Nephron (organoid): Measurements from ENCODE around the gene SMAD7.

Experiments
- H3K27ac Mint-ChIP-seq, 3 experiments: 2 replicates each; pipeline ENCODE4 v1.8.0; 2020; ENCODE audit warnings: mixed read lengths in 3 of 3, mild to moderate bottlenecking in 2 of 3, moderate library complexity in 1 of 3
- H3K27me3 Mint-ChIP-seq: 2 replicates; pipeline ENCODE4 v1.8.0; 2021; ENCODE audit warnings: low read depth, mild to moderate bottlenecking, moderate library complexity, mixed read lengths
- H3K36me3 Mint-ChIP-seq: 2 replicates; pipeline ENCODE4 v1.8.0; 2020; ENCODE audit warnings: low read depth, mixed read lengths
- H3K4me1 Mint-ChIP-seq: 2 replicates; pipeline ENCODE4 v1.8.0; 2020; ENCODE audit warnings: mixed read lengths
- H3K4me3 Mint-ChIP-seq, 3 experiments: 2 replicates each; pipeline ENCODE4 v1.8.0; 2020; ENCODE audit warnings: mild to moderate bottlenecking in 3 of 3, mixed read lengths in 3 of 3, moderate library complexity in 2 of 3
- H3K9me3 Mint-ChIP-seq: 2 replicates; pipeline ENCODE4 v1.8.0; 2020; ENCODE audit warnings: mixed read lengths
- CTCF ChIP-seq, 3 experiments: fragments of 200-600 bp; sonication (generic); IDR thresholded peaks; one replicate each; pipeline ENCODE4 v1.5.0; 2021; ENCODE audit warnings: antibody characterized with exemption in 3 of 3; ENCODE audit not compliant: unreplicated experiment in 3 of 3

Gene SMAD7

DNA sequence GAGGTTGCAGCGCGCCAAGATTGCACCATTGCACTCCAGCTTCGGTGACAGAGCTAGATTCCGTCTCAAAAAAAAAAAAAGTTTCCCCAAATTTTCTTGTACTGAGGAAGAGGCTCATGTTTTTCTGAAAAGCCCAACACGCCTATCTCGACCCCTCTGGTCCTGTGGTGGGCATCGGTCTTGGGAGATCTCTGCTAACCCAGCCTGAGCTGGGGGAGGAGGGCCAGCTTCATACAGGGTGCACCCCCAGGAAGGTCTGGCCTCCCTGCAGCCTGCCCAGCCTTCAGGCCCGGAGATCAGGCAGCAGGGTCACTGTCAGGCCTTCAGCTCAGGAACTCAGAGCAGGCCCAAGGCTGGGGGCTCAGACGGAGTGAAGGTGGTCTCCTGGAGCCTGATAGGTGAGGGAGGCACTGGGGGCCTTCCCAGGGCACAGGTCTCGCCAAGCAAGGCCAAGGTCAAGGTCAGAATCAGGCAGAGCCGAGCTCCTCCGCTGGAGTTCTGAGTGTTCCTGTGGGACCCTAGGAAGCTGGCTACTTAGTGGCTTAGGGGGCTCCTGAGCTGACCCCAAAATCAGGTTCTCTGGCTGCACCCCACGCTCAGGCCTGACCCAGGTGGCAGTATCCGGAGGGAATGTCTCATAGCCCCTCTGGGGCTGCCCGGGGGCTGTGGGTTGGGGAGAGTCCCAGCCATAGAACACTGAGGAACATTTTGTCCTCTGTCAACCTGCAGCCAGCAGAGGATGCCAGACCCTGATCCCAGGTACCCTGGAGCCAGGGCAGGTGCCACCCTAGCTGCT is 37.9 kb upstream of the SMAD7 start:
- TF ChIP-seq CTCF (IDR thresholded peaks at IDR 0.05; ENCODE audit: unreplicated experiment in 3 of 3) = no peak
- Mint-ChIP-seq H3K27ac (peak overlapping the region in 2 of 3 experiments; percentile 84 to 93), H3K27me3 (peaks cover 7% of the 10 kb centered on the region), H3K36me3 (no peaks in the 10 kb centered on the region), H3K4me1 (peaks cover 48% of the 10 kb centered on the region), H3K9me3 (no peaks in the 10 kb centered on the region), H3K4me3 (no peak overlapping the region)

DNA sequence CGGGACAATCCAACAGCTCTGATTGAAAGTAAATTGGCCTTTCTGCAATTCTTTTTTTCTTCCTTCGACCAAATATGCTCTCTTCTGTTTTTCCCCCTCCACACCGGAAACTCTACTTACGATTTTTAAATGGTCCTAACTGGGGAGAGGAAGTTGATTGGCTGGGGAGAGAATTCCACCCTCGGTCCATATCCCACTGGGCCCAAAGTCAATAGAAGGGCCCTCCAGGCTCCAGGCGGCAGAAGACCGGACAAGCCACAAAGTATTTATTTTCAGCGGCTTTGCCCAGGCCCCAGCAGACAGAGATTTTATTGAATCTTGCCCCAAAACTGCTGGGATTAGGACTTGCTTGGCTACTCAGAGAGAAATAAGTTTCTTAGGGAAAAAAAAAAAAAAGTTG is 37.1 kb upstream of the SMAD7 start:
- peaks cover 46% of the 10 kb centered on the region for H3K4me1 Mint-ChIP-seq
- no peaks in the 10 kb centered on the region for H3K36me3 Mint-ChIP-seq
- H3K27ac Mint-ChIP-seq = peak overlapping the region; percentile 71 to 87 (median 78)
- no peak overlapping the region for H3K4me3 Mint-ChIP-seq
- TF ChIP-seq CTCF (IDR thresholded peaks at IDR 0.05; ENCODE audit: unreplicated experiment in 3 of 3) = no peak
- no peaks in the 10 kb centered on the region for H3K9me3 Mint-ChIP-seq
- peaks cover 7% of the 10 kb centered on the region for H3K27me3 Mint-ChIP-seq

- Mint-ChIP-seq H3K4me3 (no peak overlapping the region), H3K4me1 (peaks cover 46% of the 10 kb centered on the region), H3K27me3 (peaks cover 7% of the 10 kb centered on the region), H3K27ac (peak overlapping the region; percentile 71 to 87 (median 78)), H3K36me3 (no peaks in the 10 kb centered on the region), H3K9me3 (no peaks in the 10 kb centered on the region)
- TF ChIP-seq CTCF (IDR thresholded peaks at IDR 0.05; ENCODE audit: unreplicated experiment in 3 of 3) = no peak
These were observed 36.3 kb upstream of the SMAD7 start for GRCh38 chr18:48986851-48987761.

DNA sequence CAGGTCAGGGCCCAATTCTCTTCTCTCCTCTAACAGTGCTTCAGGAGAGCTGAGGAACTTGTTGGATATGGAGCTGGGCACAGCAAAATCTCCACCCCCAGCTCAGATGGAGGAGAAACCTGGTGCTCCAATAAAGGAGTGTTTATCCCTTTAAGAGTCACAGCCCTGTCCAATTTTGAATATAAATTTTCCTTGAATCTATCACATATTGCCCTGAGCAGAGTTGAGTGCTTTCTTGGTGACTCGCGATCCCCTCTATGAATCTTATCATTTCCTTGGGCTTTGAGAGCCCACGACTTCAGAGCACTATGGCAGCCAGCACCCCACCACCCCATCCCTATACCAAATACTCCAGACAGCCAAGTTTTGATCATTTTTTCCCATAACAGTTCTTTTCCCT is 34.4 kb upstream of the SMAD7 start:
- no peaks in the 10 kb centered on the region for H3K9me3 Mint-ChIP-seq
- H3K27me3 Mint-ChIP-seq = peaks cover 7% of the 10 kb centered on the region
- no peaks in the 10 kb centered on the region for H3K36me3 Mint-ChIP-seq
- peak overlapping the region; percentile 14 to 74 (median 22) for H3K27ac Mint-ChIP-seq
- H3K4me3 Mint-ChIP-seq = no peak overlapping the region
- no peak for TF ChIP-seq CTCF (IDR thresholded peaks at IDR 0.05; ENCODE audit: unreplicated experiment in 3 of 3)
- H3K4me1 Mint-ChIP-seq = peaks cover 42% of the 10 kb centered on the region

- H3K27ac Mint-ChIP-seq = peak overlapping the region in 1 of 3 experiments; percentile 46
- no peaks in the 10 kb centered on the region for H3K9me3 Mint-ChIP-seq
- no peaks in the 10 kb centered on the region for H3K36me3 Mint-ChIP-seq
- no peak for TF ChIP-seq CTCF (IDR thresholded peaks at IDR 0.05; ENCODE audit: unreplicated experiment in 3 of 3)
- peaks cover 7% of the 10 kb centered on the region for H3K27me3 Mint-ChIP-seq
- peaks cover 34% of the 10 kb centered on the region for H3K4me1 Mint-ChIP-seq
- H3K4me3 Mint-ChIP-seq = no peak overlapping the region
These were observed 33.1 kb upstream of the SMAD7 start for GRCh38 chr18:48983793-48984437.
